Fibroblast of lung (primary cell): Measurements from ENCODE around the gene PGP. TPM values are rescaled to one million over a fixed set of nuclear protein-coding genes. Genes with fewer than 3 reads are reported as not detected.
"Not testable (repeated sequence)": the region's sequence is repeated elsewhere in the genome, so short reads cannot be mapped to it uniquely, and the experiment has no call there.

ENCODE experiments used
- DNase-seq, 2 donors: peaks; one replicate each; pipeline versions ENCODE4 v3.0.0 to v3.0.0-alpha.2; 2010; ENCODE audit warnings: low read depth in 2 of 2
- H2AFZ ChIP-seq: 2 replicates; pipeline ENCODE4 v1.5.1; 2012; ENCODE audit warnings: low read length, control low read depth, inconsistent platforms
- H3K27ac ChIP-seq: 2 replicates; pipeline ENCODE4 v1.5.1; 2011; ENCODE audit warnings: low read length, control low read depth; ENCODE audit not compliant: insufficient read depth
- H3K27me3 ChIP-seq: 2 replicates; pipeline ENCODE4 v1.5.1; 2011; ENCODE audit warnings: mild to moderate bottlenecking, low read length; ENCODE audit not compliant: control insufficient read depth, insufficient read depth
- H3K36me3 ChIP-seq: 2 replicates; pipeline ENCODE4 v1.5.1; 2011; ENCODE audit warnings: low read length; ENCODE audit not compliant: control insufficient read depth, insufficient read depth
- H3K4me1 ChIP-seq: 2 replicates; pipeline ENCODE4 v1.5.1; 2011; ENCODE audit warnings: low read length; ENCODE audit not compliant: control insufficient read depth, insufficient read depth; ENCODE audit errors: extremely low read depth
- H3K4me2 ChIP-seq: 2 replicates; pipeline ENCODE4 v1.5.1; 2011; ENCODE audit warnings: low read length, control low read depth; ENCODE audit not compliant: insufficient read depth; ENCODE audit errors: extremely low read depth
- H3K4me3 ChIP-seq, 4 experiments: fragments of 200-600 bp in 1 of 4; sonication (generic) in 1 of 4; replicated peaks in 1 of 4; 2 replicates each; pipeline ENCODE4 v1.5.1; 2011 to 2016; ENCODE audit warnings: low read length in 4 of 4, low read depth in 3 of 4, mild to moderate bottlenecking in 3 of 4, control low read depth in 2 of 4, inconsistent platforms in 1 of 4, mixed read lengths in 1 of 4; ENCODE audit not compliant: insufficient read depth in 1 of 4; ENCODE audit errors: control extremely low read depth in 1 of 4
- H3K79me2 ChIP-seq: 2 replicates; pipeline ENCODE4 v1.5.1; 2012; ENCODE audit warnings: mild to moderate bottlenecking, low read length, inconsistent platforms; ENCODE audit not compliant: control insufficient read depth, insufficient read depth
- H3K9ac ChIP-seq: 2 replicates; pipeline ENCODE4 v1.5.1; 2011; ENCODE audit warnings: mild to moderate bottlenecking, low read length, control low read depth; ENCODE audit not compliant: insufficient read depth
- H3K9me3 ChIP-seq: 2 replicates; pipeline ENCODE4 v1.5.1; 2012; ENCODE audit warnings: low read depth, low read length; ENCODE audit not compliant: control insufficient read depth, insufficient read depth
- H4K20me1 ChIP-seq: 2 replicates; pipeline ENCODE4 v1.5.1; 2011; ENCODE audit warnings: low read length; ENCODE audit not compliant: control insufficient read depth, insufficient read depth; ENCODE audit errors: extremely low read depth
- EZH2 ChIP-seq: IDR thresholded peaks from 2 replicates; pipeline ENCODE4 v1.5.1; 2012; ENCODE audit warnings: low read length, control low read depth, mild to moderate bottlenecking; ENCODE audit errors: missing control alignments
- polyA plus RNA-seq, 2 donors: library from polyadenylated mRNA; depleted of rRNA in 1 of 2; stranded (reverse) in 1 of 2; unstranded in 1 of 2; fragments of >200 nt; gene quantifications; 2 replicates each; pipeline ENCODE4 v1.2.1, GENCODE V29; 2011 to 2012; ENCODE audit warnings: missing spikeins in 1 of 2
- total RNA-seq: library from RNA; depleted of rRNA; stranded (reverse); fragments of >200 nt; gene quantifications from 2 replicates; pipeline ENCODE4 v1.2.1, GENCODE V29; 2014
- TF ChIP-seq, protein P1 (sequence below), 2 donors: IDR thresholded peaks in 1 of 2; conservative IDR thresholded peaks in 1 of 2; 1 replicate in 1 of 2; 2 replicates in 1 of 2; pipeline ENCODE4 v1.5.1; 2011 to 2012; ENCODE audit warnings: low read length in 2 of 2, control low read depth in 1 of 2, inconsistent platforms in 1 of 2, low read depth in 1 of 2, mild to moderate bottlenecking in 1 of 2

PGP gene
- total and polyA plus RNA-seq, 2 donors (not counting 1 experiment from before 2014, with no cell fraction given) = 4.2 to 9.6 TPM

DNA sequence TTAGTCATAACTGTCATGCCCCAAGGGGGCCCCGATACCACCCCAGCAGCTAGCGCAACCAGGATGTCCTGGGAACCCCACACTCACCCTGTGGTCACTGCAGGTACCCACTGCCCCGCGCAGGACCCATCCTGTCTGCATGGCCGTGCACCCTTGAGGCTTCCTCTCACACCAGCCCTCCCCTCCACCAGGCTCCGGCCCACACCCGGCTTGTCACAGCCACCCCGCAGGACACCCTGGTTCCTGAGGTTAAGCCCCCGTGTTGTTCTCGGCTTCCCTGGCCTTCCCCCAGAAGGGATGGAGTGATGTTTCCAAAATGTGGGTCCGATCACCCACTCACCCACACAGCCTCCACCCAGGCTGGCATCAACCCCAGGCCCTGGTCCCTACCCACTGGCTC lies 29.1 kb upstream of the PGP start:
- no peaks in the 10 kb centered on the region for H3K9me3 ChIP-seq
- no peak overlapping the region for H3K4me2 ChIP-seq
- H3K4me1 ChIP-seq = no peaks in the 10 kb centered on the region
- H3K36me3 ChIP-seq = peaks cover 26% of the 10 kb centered on the region
- no peak for TF ChIP-seq EZH2
- TF ChIP-seq, protein P1, sequence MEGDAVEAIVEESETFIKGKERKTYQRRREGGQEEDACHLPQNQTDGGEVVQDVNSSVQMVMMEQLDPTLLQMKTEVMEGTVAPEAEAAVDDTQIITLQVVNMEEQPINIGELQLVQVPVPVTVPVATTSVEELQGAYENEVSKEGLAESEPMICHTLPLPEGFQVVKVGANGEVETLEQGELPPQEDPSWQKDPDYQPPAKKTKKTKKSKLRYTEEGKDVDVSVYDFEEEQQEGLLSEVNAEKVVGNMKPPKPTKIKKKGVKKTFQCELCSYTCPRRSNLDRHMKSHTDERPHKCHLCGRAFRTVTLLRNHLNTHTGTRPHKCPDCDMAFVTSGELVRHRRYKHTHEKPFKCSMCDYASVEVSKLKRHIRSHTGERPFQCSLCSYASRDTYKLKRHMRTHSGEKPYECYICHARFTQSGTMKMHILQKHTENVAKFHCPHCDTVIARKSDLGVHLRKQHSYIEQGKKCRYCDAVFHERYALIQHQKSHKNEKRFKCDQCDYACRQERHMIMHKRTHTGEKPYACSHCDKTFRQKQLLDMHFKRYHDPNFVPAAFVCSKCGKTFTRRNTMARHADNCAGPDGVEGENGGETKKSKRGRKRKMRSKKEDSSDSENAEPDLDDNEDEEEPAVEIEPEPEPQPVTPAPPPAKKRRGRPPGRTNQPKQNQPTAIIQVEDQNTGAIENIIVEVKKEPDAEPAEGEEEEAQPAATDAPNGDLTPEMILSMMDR (conservative IDR thresholded peaks at IDR 0.05 in 1 of 2, IDR thresholded peaks at IDR 0.05 in 1 of 2; ENCODE audit: low read depth in 1 of 2, low read length in 2 of 2) = no peak
- no peak overlapping the region for H3K27ac ChIP-seq
- H3K27me3 ChIP-seq = no peaks in the 10 kb centered on the region
- no peak for DNase-seq
- no peak overlapping the region for H3K4me3 ChIP-seq
- peaks cover 2% of the 10 kb centered on the region for H3K79me2 ChIP-seq
- no peak overlapping the region for H3K9ac ChIP-seq
- no peaks in the 10 kb centered on the region for H4K20me1 ChIP-seq
- no peak overlapping the region for H2AFZ ChIP-seq

DNA sequence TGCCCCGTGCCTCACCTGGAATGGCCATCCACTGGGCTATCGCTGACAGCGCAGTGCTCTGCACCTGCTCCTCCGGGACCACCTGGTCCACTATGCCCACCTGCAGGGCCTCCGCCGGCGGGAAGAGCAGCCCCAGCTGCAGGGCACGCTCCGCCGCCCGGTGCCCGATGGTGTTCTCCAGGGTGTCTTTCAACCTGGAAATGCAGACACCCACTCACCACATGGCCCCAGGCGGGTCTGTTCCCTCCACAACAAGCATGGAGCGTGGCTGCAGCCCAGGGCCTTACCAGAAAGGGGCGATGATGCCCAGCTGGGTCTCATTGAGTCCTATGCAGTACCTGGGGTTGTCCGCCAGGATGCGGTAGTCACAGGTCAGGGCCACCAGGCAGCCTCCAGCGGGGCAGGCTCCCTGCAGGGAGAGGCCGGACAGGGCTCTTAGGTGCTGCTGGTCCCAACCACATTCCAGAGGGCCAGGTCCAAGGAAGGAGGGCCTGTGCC lies 28.4 kb upstream of the PGP start:
- TF ChIP-seq, protein P1 (conservative IDR thresholded peaks at IDR 0.05 in 1 of 2, IDR thresholded peaks at IDR 0.05 in 1 of 2; ENCODE audit: low read depth in 1 of 2, low read length in 2 of 2) = no peak
- TF ChIP-seq EZH2 = no peak

DNA sequence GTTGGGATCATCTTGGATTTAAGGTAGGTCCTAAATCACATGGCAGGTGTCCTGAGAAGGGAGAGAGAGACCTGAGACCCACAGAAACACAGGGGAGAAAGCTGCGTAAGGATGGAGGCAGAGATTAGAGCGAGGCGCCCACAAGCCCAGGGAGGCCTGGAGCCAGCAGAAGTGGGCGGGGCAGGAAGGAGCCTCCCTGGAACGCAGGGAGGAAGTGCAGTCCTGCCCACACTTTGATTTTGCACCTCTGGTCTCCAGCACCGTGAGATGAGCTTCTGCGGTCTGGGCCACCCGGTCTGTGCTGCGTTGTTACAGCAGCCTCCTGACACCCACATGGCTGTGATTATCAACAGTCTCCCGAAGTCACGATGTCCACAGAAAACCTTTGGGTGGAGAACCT lies 28.0 kb upstream of the PGP start:
- Histone ChIP-seq H3K9me3 (no peaks in the 10 kb centered on the region), H3K27ac (no peak overlapping the region), H3K4me2 (no peak overlapping the region), H3K9ac (no peak overlapping the region), H3K27me3 (no peaks in the 10 kb centered on the region), H4K20me1 (no peaks in the 10 kb centered on the region), H3K4me3 (no peak overlapping the region), H2AFZ (no peak overlapping the region), H3K79me2 (no peaks in the 10 kb centered on the region), H3K36me3 (peaks cover 26% of the 10 kb centered on the region), H3K4me1 (no peaks in the 10 kb centered on the region)
- no peak for TF ChIP-seq EZH2
- TF ChIP-seq, protein P1 (conservative IDR thresholded peaks at IDR 0.05 in 1 of 2, IDR thresholded peaks at IDR 0.05 in 1 of 2; ENCODE audit: low read depth in 1 of 2, low read length in 2 of 2) = no peak
- DNase-seq = no peak

More for the DNA sequence above, 28.4 kb upstream of the PGP start:
- H3K27me3 ChIP-seq = no peaks in the 10 kb centered on the region
- H3K79me2 ChIP-seq = no peaks in the 10 kb centered on the region
- H4K20me1 ChIP-seq = no peaks in the 10 kb centered on the region
- H3K4me3 ChIP-seq = no peak overlapping the region
- no peak overlapping the region for H3K4me2 ChIP-seq
- DNase-seq = no peak
- no peak overlapping the region for H3K27ac ChIP-seq
- H2AFZ ChIP-seq = no peak overlapping the region
- H3K4me1 ChIP-seq = no peaks in the 10 kb centered on the region
- peaks cover 26% of the 10 kb centered on the region for H3K36me3 ChIP-seq
- H3K9ac ChIP-seq = no peak overlapping the region
- no peaks in the 10 kb centered on the region for H3K9me3 ChIP-seq

DNA sequence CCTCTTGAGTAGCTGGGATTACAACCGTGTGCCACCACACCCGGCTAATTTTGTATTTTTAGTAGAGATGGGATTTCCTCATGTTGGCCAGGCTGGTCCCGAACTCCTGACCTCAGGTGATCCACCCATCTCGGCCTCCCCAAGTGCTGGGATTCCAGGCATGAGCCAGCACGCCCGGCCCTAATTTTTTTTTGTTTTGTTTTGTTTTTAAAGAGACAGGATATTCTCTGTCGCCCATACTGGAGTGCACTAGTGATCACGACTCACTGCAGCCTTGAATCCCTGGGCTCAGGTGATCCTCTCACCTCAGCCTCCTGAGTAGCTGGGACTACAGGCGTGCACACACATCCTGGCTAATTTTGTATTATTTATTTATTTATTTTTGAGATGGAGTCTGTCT lies 25.7 kb upstream of the PGP start:
- not testable (repeated sequence) for H3K9ac ChIP-seq, DNase-seq, H3K4me1 ChIP-seq, H3K4me2 ChIP-seq, H3K4me3 ChIP-seq, H3K79me2 ChIP-seq, H3K9me3 ChIP-seq, H3K27ac ChIP-seq, H3K27me3 ChIP-seq, H4K20me1 ChIP-seq, H2AFZ ChIP-seq
- H3K36me3 ChIP-seq = peaks cover 20% of the 10 kb centered on the region
